ENCODE measurements around the gene BPIFA3. TPM values are rescaled to one million over a fixed set of nuclear protein-coding genes. Genes with fewer than 3 reads are reported as not detected.

BPIFA3 gene
- total RNA-seq, 1 experiment from 2014 or later: not detected

GRCh38 chr20:33252460-33252859 is 35.3 kb downstream of the BPIFA3 start:
- ChIA-PET RAD21 (ENCODE audit: low non-redundant PET in 1 of 2, low total read pairs in 2 of 2, uncharacterized antibody in 2 of 2, unreplicated experiment in 2 of 2) (no interaction called here), CTCF (interaction anchor here (1.0 kb wide), 1 partner anchor 10 kb away, joined by 6 read pairs; no protein-coding TSS in a partner anchor), POLR2A (no interaction called here)
- H3K27me3 ChIP-seq (ENCODE audit: insufficient read depth, low read length): no peaks in the 10 kb centered on the region
- intact Hi-C loops (cut with micrococcal nuclease): no loop called here
- ATAC-seq: no peak
- no peak for TF ChIP-seq SRF (IDR thresholded peaks at IDR 0.05; ENCODE audit: low read depth)
- no peak for TF ChIP-seq RAD21 (IDR thresholded peaks at IDR 0.05; ENCODE audit: low read depth)
- TF ChIP-seq POLR2A (IDR thresholded peaks at IDR 0.05; ENCODE audit: borderline replicate concordance, extremely low read depth, insufficient read depth, insufficient read length): no peak
- no peaks in the 10 kb centered on the region for H3K4me1 ChIP-seq (ENCODE audit: control insufficient read depth in 1 of 2, insufficient read depth in 2 of 2, low read length in 2 of 2)
- no peaks in the 10 kb centered on the region for H3K9me3 ChIP-seq (ENCODE audit: control insufficient read depth in 1 of 2, insufficient read depth in 1 of 2, low read depth in 1 of 2, low read length in 2 of 2)
- H3K36me3 ChIP-seq (ENCODE audit: control insufficient read depth in 1 of 2, insufficient read depth in 2 of 2, low read length in 2 of 2): no peaks in the 10 kb centered on the region
- H3K4me3 ChIP-seq (replicated peaks in 1 of 2; ENCODE audit: low read depth in 1 of 2, low read length in 2 of 2): no peak overlapping the region
- H3K27ac ChIP-seq (ENCODE audit: low read depth, low read length): no peak overlapping the region
- no peak overlapping the region for H2AFZ ChIP-seq (ENCODE audit: low read depth, low read length, poor library complexity, severe bottlenecking)
- no peaks in the 10 kb centered on the region for H3K9me2 ChIP-seq (ENCODE audit: insufficient read depth)
- DNase-seq (ENCODE audit: low read depth, low spot score): no peak
- no peaks in the 10 kb centered on the region for H3K79me2 ChIP-seq (ENCODE audit: insufficient read depth, low read length)
- H3K9ac ChIP-seq (ENCODE audit: low read length): no peak overlapping the region
- no peaks in the 10 kb centered on the region for H4K20me1 ChIP-seq (ENCODE audit: insufficient read depth)
- BruUV-seq (replicated peaks): no TSS peak
- no peak overlapping the region for H3K4me2 ChIP-seq (ENCODE audit: low read length)

- Histone ChIP-seq H3K4me3 (replicated peaks in 1 of 2; ENCODE audit: low read depth in 1 of 2, low read length in 2 of 2) (no peak overlapping the region), H3K4me2 (ENCODE audit: low read length) (no peak overlapping the region), H3K27me3 (ENCODE audit: insufficient read depth, low read length) (no peaks in the 10 kb centered on the region), H3K36me3 (ENCODE audit: control insufficient read depth in 1 of 2, insufficient read depth in 2 of 2, low read length in 2 of 2) (no peaks in the 10 kb centered on the region), H2AFZ (ENCODE audit: low read depth, low read length, poor library complexity, severe bottlenecking) (no peak overlapping the region), H4K20me1 (ENCODE audit: insufficient read depth) (no peaks in the 10 kb centered on the region), H3K4me1 (ENCODE audit: control insufficient read depth in 1 of 2, insufficient read depth in 2 of 2, low read length in 2 of 2) (no peaks in the 10 kb centered on the region), H3K9ac (ENCODE audit: low read length) (no peak overlapping the region), H3K9me3 (ENCODE audit: control insufficient read depth in 1 of 2, insufficient read depth in 1 of 2, low read depth in 1 of 2, low read length in 2 of 2) (no peaks in the 10 kb centered on the region), H3K79me2 (ENCODE audit: insufficient read depth, low read length) (no peaks in the 10 kb centered on the region), H3K27ac (ENCODE audit: low read depth, low read length) (no peak overlapping the region), H3K9me2 (ENCODE audit: insufficient read depth) (no peaks in the 10 kb centered on the region)
- BruUV-seq (replicated peaks): no TSS peak
- no peak for ATAC-seq
- ChIA-PET RAD21 (ENCODE audit: low non-redundant PET in 1 of 2, low total read pairs in 2 of 2, uncharacterized antibody in 2 of 2, unreplicated experiment in 2 of 2) (no interaction called here), POLR2A (no interaction called here), CTCF (no interaction called here)
- intact Hi-C loops (cut with micrococcal nuclease): no loop called here
- no peak for DNase-seq (ENCODE audit: low read depth, low spot score)
- TF ChIP-seq RAD21 (IDR thresholded peaks at IDR 0.05; ENCODE audit: low read depth): no peak
- no peak for TF ChIP-seq EZH2 (IDR thresholded peaks at IDR 0.05)
- no peak for TF ChIP-seq FOSL1 (IDR thresholded peaks at IDR 0.05; ENCODE audit: low read depth)
- no peak for TF ChIP-seq REST (IDR thresholded peaks at IDR 0.05; ENCODE audit: low read depth)
- TF ChIP-seq JUND (IDR thresholded peaks at IDR 0.05): no peak
- no peak for TF ChIP-seq ZNF274 (IDR thresholded peaks at IDR 0.05; ENCODE audit: low read depth, low read length)
- TF ChIP-seq MAX (IDR thresholded peaks at IDR 0.05): no peak
- no peak for TF ChIP-seq CBX3 (IDR thresholded peaks at IDR 0.05; ENCODE audit: low read depth)
- no peak for TF ChIP-seq POLR2A (IDR thresholded peaks at IDR 0.05; ENCODE audit: borderline replicate concordance, extremely low read depth, insufficient read depth, insufficient read length)
- TF ChIP-seq EZH2phosphoT487 (IDR thresholded peaks at IDR 0.05; ENCODE audit: borderline replicate concordance): no peak
- TF ChIP-seq CTCF (IDR thresholded peaks at IDR 0.05 in 2 of 3, conservative IDR thresholded peaks at IDR 0.05 in 1 of 3; ENCODE audit: borderline replicate concordance in 1 of 3, insufficient read depth in 1 of 3, low read depth in 2 of 3, low read length in 2 of 3): no peak
- no peak for TF ChIP-seq ATF3 (IDR thresholded peaks at IDR 0.05)
Measured at GRCh38 chr20:33255005-33255404, 37.9 kb downstream of the BPIFA3 start.

Measured in HCT116 (cell line).